HG02571 (cell line): ENCODE measurements around the gene PLXNB2.
"Not testable (repeated sequence)": the region's sequence is repeated elsewhere in the genome, so short reads cannot be mapped to it uniquely, and the experiment has no call there.

Source experiments
- ATAC-seq: cut with Tn5 transposase; IDR thresholded peaks from one replicate; pipeline ENCODE4 v1.9.1; 2021; ENCODE audit warnings: mild to moderate bottlenecking, moderate library complexity; ENCODE audit not compliant: unreplicated experiment

PLXNB2 gene

GRCh38 chr22:50282361-50283155 lies 24.9 kb downstream of the PLXNB2 start:
- no peak for ATAC-seq

- ATAC-seq, result no peak
Observed at GRCh38 chr22:50281957-50282356, 25.5 kb downstream of the PLXNB2 start.

- ATAC-seq, result no peak
Observed at GRCh38 chr22:50281384-50281760, 26.1 kb downstream of the PLXNB2 start.

GRCh38 chr22:50280708-50281383 lies 26.6 kb downstream of the PLXNB2 start:
- no peak for ATAC-seq

GRCh38 chr22:50280022-50280707 lies 27.3 kb downstream of the PLXNB2 start:
- no peak for ATAC-seq

GRCh38 chr22:50278956-50279619 lies 28.4 kb downstream of the PLXNB2 start:
- no peak for ATAC-seq

GRCh38 chr22:50278461-50278860 lies 29.0 kb downstream of the PLXNB2 start:
- no peak for ATAC-seq

- ATAC-seq, result no peak
Observed at GRCh38 chr22:50277761-50278160, 29.7 kb downstream of the PLXNB2 start.

- ATAC-seq, result peak; percentile 56
Observed at GRCh38 chr22:50276143-50276542, 31.3 kb downstream of the PLXNB2 start.

GRCh38 chr22:50275181-50276055 lies 32.0 kb downstream of the PLXNB2 start:
- no peak for ATAC-seq

- ATAC-seq, result no peak
Observed at GRCh38 chr22:50274771-50275170, 32.7 kb downstream of the PLXNB2 start.

GRCh38 chr22:50274311-50274710 lies 33.1 kb downstream of the PLXNB2 start:
- ATAC-seq, result no peak

- not testable (repeated sequence) for ATAC-seq
Observed at GRCh38 chr22:50273781-50274180, 33.7 kb downstream of the PLXNB2 start.

- not testable (repeated sequence) for ATAC-seq
Observed at GRCh38 chr22:50273352-50273751, 34.1 kb downstream of the PLXNB2 start.

GRCh38 chr22:50272044-50272802 lies 35.2 kb downstream of the PLXNB2 start:
- ATAC-seq, result no peak

- ATAC-seq, result no peak
Observed at GRCh38 chr22:50271519-50271970, 35.9 kb downstream of the PLXNB2 start.

- no peak for ATAC-seq
Observed at GRCh38 chr22:50270666-50271394, 36.6 kb downstream of the PLXNB2 start.

- ATAC-seq, result no peak
Observed at GRCh38 chr22:50269970-50270665, 37.3 kb downstream of the PLXNB2 start, which contains the start of gene MAPK11. Gene MAPK11, minus strand, starts transcription at chr22:50270380. Its CDS starts 88 bp downstream, at chr22:50270292.
